K562 (cell line): Measurements from ENCODE around the gene PPP1R12B.

Source experiments
- MTA3 ChIP-seq: fragments of 450-650 bp; formaldehyde crosslinking; IDR thresholded peaks from 2 replicates; pipeline ENCODE4 v1.6.1; 2017; ENCODE audit warnings: mild to moderate bottlenecking, borderline replicate concordance
- NFYB ChIP-seq: IDR thresholded peaks from 2 replicates; pipeline ENCODE4 v1.6.1; 2011; ENCODE audit warnings: mild to moderate bottlenecking, moderate library complexity; ENCODE audit not compliant: insufficient read length; ENCODE audit errors: extremely low read depth
- SP1 ChIP-seq: sonication (generic); formaldehyde crosslinking; IDR thresholded peaks from 2 replicates; pipeline ENCODE4 v1.8.1; 2022; ENCODE audit warnings: mild to moderate bottlenecking, missing genetic modification reagents
- ZKSCAN3 ChIP-seq: fragments of 250-450 bp; sonication (Bioruptor Pico); IDR thresholded peaks from 2 replicates; pipeline ENCODE4 v1.4.0; 2020
- ZNF24 ChIP-seq: fragments of 450-650 bp; IDR thresholded peaks from 2 replicates; pipeline ENCODE4 v1.6.1; 2016
- TF ChIP-seq, protein P1 (sequence below), 3 experiments: IDR thresholded peaks in 2 of 3; conservative IDR thresholded peaks in 1 of 3; 2 replicates each; pipeline ENCODE4 v1.5.1; 2011 to 2012; ENCODE audit warnings: low read length in 3 of 3, mild to moderate bottlenecking in 3 of 3, control low read depth in 2 of 3, improper control_type of control experiment in 1 of 3, inconsistent platforms in 1 of 3, low read depth in 1 of 3, mixed read lengths in 1 of 3, moderate library complexity in 1 of 3; ENCODE audit not compliant: insufficient read depth in 2 of 3
- TF ChIP-seq, protein P2 (sequence below), 2 experiments: fragments of 450-650 bp in 1 of 2; sonication (generic) in 1 of 2; formaldehyde crosslinking in 1 of 2; IDR thresholded peaks in 1 of 2; conservative IDR thresholded peaks in 1 of 2; 2 replicates each; pipeline versions ENCODE4 v1.6.1 to v1.8.1; 2016 to 2023; ENCODE audit warnings: mild to moderate bottlenecking in 2 of 2, moderate library complexity in 2 of 2, inconsistent platforms in 1 of 2, missing genetic modification reagents in 1 of 2
- TF ChIP-seq, protein P3 (sequence below): sonication (generic); formaldehyde crosslinking; IDR thresholded peaks from 2 replicates; pipeline ENCODE4 v1.8.1; 2023; ENCODE audit warnings: mild to moderate bottlenecking, missing genetic modification reagents
- TF ChIP-seq, protein P4 (sequence below): fragments of 450-650 bp; formaldehyde crosslinking; IDR thresholded peaks from 2 replicates; pipeline ENCODE4 v1.4.0; 2022; ENCODE audit warnings: mild to moderate bottlenecking, moderate library complexity
- TF ChIP-seq, protein P5 (sequence below): sonication (generic); formaldehyde crosslinking; IDR thresholded peaks from 2 replicates; pipeline ENCODE4 v1.8.1; 2023; ENCODE audit warnings: mild to moderate bottlenecking, missing genetic modification reagents

DNA sequence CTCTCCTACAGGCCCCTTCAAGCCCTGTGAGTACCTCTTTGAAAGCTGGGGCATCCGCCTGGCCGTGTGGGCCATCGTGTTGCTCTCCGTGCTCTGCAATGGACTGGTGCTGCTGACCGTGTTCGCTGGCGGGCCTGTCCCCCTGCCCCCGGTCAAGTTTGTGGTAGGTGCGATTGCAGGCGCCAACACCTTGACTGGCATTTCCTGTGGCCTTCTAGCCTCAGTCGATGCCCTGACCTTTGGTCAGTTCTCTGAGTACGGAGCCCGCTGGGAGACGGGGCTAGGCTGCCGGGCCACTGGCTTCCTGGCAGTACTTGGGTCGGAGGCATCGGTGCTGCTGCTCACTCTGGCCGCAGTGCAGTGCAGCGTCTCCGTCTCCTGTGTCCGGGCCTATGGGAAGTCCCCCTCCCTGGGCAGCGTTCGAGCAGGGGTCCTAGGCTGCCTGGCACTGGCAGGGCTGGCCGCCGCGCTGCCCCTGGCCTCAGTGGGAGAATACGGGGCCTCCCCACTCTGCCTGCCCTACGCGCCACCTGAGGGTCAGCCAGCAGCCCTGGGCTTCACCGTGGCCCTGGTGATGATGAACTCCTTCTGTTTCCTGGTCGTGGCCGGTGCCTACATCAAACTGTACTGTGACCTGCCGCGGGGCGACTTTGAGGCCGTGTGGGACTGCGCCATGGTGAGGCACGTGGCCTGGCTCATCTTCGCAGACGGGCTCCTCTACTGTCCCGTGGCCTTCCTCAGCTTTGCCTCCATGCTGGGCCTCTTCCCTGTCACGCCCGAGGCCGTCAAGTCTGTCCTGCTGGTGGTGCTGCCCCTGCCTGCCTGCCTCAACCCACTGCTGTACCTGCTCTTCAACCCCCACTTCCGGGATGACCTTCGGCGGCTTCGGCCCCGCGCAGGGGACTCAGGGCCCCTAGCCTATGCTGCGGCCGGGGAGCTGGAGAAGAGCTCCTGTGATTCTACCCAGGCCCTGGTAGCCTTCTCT is 30.3 kb upstream of the PPP1R12B start:
- TF ChIP-seq MTA3 (no peak), ZKSCAN3 (CRISPR knock-in tag) (no peak), ZNF24 (no peak), NFYB (no peak), SP1 (CRISPR knock-in tag) (no peak)
- TF ChIP-seq, protein P1, sequence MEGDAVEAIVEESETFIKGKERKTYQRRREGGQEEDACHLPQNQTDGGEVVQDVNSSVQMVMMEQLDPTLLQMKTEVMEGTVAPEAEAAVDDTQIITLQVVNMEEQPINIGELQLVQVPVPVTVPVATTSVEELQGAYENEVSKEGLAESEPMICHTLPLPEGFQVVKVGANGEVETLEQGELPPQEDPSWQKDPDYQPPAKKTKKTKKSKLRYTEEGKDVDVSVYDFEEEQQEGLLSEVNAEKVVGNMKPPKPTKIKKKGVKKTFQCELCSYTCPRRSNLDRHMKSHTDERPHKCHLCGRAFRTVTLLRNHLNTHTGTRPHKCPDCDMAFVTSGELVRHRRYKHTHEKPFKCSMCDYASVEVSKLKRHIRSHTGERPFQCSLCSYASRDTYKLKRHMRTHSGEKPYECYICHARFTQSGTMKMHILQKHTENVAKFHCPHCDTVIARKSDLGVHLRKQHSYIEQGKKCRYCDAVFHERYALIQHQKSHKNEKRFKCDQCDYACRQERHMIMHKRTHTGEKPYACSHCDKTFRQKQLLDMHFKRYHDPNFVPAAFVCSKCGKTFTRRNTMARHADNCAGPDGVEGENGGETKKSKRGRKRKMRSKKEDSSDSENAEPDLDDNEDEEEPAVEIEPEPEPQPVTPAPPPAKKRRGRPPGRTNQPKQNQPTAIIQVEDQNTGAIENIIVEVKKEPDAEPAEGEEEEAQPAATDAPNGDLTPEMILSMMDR (IDR thresholded peaks at IDR 0.05 in 2 of 3, conservative IDR thresholded peaks at IDR 0.05 in 1 of 3; ENCODE audit: insufficient read depth in 2 of 3, low read depth in 1 of 3, low read length in 3 of 3): no peak
- TF ChIP-seq, protein P2, sequence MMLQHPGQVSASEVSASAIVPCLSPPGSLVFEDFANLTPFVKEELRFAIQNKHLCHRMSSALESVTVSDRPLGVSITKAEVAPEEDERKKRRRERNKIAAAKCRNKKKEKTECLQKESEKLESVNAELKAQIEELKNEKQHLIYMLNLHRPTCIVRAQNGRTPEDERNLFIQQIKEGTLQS (IDR thresholded peaks at IDR 0.05): no peak
- TF ChIP-seq, protein P2 (CRISPR knock-in tag; conservative IDR thresholded peaks at IDR 0.05): no peak
- TF ChIP-seq, protein P3, sequence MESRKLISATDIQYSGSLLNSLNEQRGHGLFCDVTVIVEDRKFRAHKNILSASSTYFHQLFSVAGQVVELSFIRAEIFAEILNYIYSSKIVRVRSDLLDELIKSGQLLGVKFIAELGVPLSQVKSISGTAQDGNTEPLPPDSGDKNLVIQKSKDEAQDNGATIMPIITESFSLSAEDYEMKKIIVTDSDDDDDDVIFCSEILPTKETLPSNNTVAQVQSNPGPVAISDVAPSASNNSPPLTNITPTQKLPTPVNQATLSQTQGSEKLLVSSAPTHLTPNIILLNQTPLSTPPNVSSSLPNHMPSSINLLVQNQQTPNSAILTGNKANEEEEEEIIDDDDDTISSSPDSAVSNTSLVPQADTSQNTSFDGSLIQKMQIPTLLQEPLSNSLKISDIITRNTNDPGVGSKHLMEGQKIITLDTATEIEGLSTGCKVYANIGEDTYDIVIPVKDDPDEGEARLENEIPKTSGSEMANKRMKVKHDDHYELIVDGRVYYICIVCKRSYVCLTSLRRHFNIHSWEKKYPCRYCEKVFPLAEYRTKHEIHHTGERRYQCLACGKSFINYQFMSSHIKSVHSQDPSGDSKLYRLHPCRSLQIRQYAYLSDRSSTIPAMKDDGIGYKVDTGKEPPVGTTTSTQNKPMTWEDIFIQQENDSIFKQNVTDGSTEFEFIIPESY: no peak
- TF ChIP-seq, protein P4, sequence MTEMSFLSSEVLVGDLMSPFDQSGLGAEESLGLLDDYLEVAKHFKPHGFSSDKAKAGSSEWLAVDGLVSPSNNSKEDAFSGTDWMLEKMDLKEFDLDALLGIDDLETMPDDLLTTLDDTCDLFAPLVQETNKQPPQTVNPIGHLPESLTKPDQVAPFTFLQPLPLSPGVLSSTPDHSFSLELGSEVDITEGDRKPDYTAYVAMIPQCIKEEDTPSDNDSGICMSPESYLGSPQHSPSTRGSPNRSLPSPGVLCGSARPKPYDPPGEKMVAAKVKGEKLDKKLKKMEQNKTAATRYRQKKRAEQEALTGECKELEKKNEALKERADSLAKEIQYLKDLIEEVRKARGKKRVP (CRISPR knock-in tag): no peak
- TF ChIP-seq, protein P5, sequence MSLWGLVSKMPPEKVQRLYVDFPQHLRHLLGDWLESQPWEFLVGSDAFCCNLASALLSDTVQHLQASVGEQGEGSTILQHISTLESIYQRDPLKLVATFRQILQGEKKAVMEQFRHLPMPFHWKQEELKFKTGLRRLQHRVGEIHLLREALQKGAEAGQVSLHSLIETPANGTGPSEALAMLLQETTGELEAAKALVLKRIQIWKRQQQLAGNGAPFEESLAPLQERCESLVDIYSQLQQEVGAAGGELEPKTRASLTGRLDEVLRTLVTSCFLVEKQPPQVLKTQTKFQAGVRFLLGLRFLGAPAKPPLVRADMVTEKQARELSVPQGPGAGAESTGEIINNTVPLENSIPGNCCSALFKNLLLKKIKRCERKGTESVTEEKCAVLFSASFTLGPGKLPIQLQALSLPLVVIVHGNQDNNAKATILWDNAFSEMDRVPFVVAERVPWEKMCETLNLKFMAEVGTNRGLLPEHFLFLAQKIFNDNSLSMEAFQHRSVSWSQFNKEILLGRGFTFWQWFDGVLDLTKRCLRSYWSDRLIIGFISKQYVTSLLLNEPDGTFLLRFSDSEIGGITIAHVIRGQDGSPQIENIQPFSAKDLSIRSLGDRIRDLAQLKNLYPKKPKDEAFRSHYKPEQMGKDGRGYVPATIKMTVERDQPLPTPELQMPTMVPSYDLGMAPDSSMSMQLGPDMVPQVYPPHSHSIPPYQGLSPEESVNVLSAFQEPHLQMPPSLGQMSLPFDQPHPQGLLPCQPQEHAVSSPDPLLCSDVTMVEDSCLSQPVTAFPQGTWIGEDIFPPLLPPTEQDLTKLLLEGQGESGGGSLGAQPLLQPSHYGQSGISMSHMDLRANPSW (CRISPR knock-in tag): no peak
